Astrocyte of the cerebellum (primary cell): Measurements from ENCODE around the gene EBI3.

Experiments
- DNase-seq: peaks from one replicate; pipeline ENCODE4 v3.0.0-alpha.2; 2011; ENCODE audit warnings: low read depth
- H3K4me3 ChIP-seq: 2 replicates; pipeline ENCODE4 v1.5.1; 2011; ENCODE audit warnings: mild to moderate bottlenecking, low read depth, low read length, moderate library complexity
- in situ Hi-C: cut with HindIII; loops from 2 replicates; pipeline ENCODE4 v1.10.0; 2017; ENCODE audit warnings: low sequenced_read_pairs
- TF ChIP-seq, protein P1 (sequence below): IDR thresholded peaks from 2 replicates; pipeline ENCODE4 v1.5.1; 2012; ENCODE audit warnings: low read length, low read depth, moderate library complexity, mild to moderate bottlenecking; ENCODE audit errors: missing control alignments

The EBI3 gene

DNA sequence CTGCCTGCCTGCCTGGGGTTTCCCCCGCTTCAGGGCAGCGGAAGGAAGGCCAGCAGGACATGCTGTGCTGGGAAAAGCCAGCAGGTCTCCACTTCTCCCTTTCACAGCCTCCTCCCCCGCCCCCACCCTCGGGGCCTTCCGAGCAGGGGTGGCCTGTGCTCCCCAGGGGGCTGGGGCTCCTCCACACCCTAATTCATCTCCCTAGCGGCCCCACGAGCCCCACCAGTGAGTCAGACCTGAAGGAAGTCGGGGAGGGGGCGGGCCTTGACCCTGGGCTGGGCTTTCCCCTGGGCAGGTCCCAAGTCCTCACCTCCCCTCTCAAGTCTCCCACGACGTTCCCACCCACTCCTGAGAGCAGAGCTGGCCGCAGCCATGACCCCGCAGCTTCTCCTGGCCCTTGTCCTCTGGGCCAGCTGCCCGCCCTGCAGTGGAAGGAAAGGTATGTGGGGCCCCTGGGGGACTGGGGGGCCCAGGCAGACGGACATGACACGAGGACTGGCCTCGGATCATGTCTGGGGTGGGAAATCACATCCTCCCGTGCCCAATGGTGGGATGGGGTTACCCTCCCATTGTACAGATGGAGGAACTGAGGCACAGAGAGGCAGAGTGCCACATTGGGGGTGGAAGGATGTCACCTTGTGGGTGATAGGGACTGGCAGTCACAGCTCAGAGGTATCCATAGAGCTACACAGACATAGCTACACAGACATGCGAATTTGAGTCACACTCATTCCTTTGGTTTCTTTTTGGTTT lies at the start of gene EBI3:
EBI3 (plus strand) TSS at position 345 of the 753 bp plus-strand sequence; CDS start at position 373, 28 bp downstream.
- in situ Hi-C loops = no loop called here
- no peak within 1 kb of the TSS for H3K4me3 ChIP-seq
- TF ChIP-seq, protein P1, sequence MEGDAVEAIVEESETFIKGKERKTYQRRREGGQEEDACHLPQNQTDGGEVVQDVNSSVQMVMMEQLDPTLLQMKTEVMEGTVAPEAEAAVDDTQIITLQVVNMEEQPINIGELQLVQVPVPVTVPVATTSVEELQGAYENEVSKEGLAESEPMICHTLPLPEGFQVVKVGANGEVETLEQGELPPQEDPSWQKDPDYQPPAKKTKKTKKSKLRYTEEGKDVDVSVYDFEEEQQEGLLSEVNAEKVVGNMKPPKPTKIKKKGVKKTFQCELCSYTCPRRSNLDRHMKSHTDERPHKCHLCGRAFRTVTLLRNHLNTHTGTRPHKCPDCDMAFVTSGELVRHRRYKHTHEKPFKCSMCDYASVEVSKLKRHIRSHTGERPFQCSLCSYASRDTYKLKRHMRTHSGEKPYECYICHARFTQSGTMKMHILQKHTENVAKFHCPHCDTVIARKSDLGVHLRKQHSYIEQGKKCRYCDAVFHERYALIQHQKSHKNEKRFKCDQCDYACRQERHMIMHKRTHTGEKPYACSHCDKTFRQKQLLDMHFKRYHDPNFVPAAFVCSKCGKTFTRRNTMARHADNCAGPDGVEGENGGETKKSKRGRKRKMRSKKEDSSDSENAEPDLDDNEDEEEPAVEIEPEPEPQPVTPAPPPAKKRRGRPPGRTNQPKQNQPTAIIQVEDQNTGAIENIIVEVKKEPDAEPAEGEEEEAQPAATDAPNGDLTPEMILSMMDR = no peak
- DNase-seq = no peak

DNA sequence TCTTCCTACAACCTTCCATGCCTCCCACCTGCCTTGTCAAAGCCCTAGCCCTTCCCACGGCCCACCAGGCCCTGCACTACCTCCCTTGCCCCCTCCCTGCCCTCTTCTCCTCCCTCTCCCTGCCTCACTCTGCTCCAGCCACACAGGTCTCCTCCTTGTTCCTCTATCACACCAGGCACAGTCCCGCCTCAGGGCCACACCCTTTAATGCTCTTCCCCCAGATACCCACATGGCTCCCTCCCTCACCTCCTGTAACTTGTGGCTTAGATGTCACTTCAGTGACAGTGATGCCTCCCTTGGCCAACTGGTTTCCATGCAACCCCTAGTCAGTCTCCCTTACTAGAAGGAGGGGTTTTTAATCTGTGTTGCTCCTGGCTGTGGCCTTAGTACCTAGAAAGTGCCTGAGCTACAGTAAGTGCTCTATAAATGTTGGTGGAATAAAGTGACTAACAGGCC lies 48.2 kb upstream of the EBI3 start:
- in situ Hi-C loops = no loop called here
- TF ChIP-seq, protein P1 = no peak
- no peak for DNase-seq
- peak overlapping the region; percentile 97 for H3K4me3 ChIP-seq

DNA sequence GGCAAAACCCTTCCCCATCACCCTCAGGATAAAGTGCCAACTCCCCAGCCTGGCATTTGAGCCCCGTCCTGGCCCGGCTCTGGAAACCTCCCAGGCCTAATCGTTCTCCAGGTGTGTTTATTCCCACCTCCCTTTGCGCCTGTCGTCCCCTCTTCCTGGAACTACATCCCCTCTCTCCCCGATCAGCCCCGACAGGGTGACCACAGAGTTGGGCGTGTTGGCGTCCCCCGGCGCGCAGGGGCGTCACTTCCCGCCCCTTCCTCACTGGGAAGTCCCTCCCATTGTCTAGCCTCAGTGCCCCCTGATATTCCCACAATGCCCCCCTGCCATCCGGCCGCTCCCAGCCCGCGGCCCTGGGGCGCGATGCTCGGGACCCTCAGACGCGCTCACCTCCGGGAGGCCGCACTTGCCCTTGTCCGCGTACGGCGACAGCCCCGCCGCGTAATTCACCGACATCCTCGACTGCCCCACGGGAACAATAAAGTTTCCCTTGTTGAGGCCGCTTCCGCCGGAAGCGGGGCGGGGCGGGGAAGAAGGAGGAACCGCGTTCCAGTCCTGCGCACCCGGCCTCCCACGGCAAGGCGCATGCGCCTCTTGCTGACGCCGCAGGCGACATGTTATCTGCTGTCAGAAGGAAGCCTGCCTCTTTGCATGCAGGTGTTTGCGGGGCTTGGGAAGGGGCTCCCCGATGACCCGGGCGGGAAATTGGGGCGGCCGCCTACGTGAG lies 47.1 kb upstream of the EBI3 start, which contains the start of the genes ANKRD24 and SIRT6:
ANKRD24 (plus strand) TSS at position 606 of the 727 bp plus-strand sequence. CDS start 3,737 bp downstream, outside the sequence.
SIRT6 (minus strand) TSS at position 480 of the 727 bp plus-strand sequence; CDS start at position 456, 24 bp downstream.
- in situ Hi-C loops = no loop called here
- DNase-seq = peak; percentile 83
- peak within 1 kb of the TSS; percentile 97 for H3K4me3 ChIP-seq
- TF ChIP-seq, protein P1 = no peak

DNA sequence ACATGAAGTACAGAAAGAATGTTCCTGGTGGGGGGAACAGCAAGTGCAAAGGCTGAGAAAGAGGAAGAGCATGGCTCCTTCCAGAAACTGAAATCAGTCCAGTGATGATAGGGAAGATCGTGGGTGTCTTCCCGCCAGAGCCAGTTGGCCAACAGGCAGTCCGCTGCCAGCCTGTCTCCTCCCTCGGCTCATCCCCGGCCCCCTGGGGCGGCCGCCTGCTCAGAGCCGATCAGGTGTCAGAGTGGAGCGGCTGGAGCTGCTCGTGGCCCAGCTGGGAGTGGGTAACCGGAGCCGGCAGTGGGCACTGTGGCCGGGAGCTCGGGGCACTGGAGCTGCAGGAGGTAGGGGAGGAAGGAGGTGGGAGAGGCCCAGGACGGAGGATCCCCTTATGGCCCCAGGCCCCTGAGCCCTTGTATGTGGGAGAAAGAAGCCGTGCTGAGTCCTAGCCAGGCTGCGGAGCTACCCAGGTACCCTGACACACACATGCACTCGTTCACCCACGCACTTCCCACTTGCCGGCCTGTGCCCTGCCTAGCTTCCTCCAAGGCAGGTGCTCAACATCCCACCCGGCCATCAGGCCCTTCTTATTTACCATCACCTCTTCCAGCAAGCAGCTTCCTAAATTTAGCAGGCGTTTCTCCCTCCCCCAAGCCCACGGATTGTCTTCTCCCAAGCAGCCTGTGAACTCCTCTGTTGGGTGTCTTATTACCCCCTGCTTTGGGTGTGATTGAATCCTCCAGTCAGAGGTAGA lies 45.2 kb upstream of the EBI3 start:
- no peak for DNase-seq
- TF ChIP-seq, protein P1 = no peak
- no peak overlapping the region for H3K4me3 ChIP-seq
- in situ Hi-C loops = no loop called here

DNA sequence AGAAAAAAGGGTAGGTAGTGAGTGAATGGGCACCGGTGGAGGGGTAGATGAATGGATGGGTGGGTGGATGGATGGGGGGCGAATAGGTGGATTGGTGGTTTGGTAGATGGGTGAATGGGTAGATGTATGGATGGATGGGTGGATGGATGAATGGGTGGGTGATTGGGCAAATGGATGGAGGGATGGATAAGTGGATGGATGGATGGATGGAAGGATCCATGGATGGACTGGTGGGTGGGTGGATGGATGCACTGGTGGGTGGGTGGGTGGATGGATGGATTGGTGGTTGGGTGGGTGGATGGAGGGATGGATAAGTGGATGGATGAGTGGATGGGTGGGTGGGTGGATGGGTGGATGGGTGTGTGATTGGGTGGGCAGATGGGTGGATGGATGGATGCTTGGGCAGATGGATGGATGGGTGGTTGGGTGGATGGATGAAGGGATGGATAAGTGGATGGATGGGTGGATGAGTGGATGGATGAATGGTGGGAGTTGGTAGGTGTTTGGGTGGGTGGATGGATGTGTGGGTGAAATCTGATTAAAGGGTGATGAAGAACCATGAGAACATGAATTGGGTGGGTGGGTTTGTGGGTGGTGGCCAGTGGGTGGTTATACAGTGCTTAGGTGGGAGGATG lies 44.5 kb upstream of the EBI3 start:
- TF ChIP-seq, protein P1 = no peak
- no peak for DNase-seq
- H3K4me3 ChIP-seq = no peak overlapping the region
- in situ Hi-C loops = no loop called here
